GM18505 (cell line): ENCODE results near the gene DENND4C.
"Not testable (repeated sequence)": the region's sequence is repeated elsewhere in the genome, so short reads cannot be mapped to it uniquely, and the experiment has no call there.

Source experiments
- ATAC-seq: cut with Tn5 transposase; IDR thresholded peaks from one replicate; pipeline ENCODE4 v1.9.1; 2021; ENCODE audit not compliant: unreplicated experiment
- POLR2A ChIP-seq: IDR thresholded peaks from 4 replicates; pipeline ENCODE4 v1.6.1; 2011; ENCODE audit warnings: borderline replicate concordance; ENCODE audit not compliant: insufficient read depth, insufficient read length; ENCODE audit errors: extremely low read depth

DENND4C gene

DNA sequence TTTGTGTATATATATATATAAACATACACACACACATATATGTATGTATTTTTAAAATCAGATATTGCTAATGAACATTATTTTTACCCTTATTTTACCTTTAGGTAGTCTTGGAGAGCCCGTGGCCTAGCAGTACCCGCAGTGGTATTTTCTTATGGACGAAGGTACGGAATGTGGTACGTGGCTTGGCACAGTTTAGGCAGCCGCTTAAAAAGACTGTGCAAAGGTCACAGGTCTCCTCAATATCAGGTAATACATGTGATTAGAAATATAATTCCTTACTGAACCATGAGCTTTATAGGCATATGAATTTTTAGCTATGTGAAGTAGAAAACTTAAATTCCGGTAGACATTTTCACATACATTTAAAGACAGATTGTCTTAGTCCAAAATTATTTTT, 105.7 kb downstream of the DENND4C start:
- no peak for TF ChIP-seq POLR2A
- ATAC-seq, result no peak

DNA sequence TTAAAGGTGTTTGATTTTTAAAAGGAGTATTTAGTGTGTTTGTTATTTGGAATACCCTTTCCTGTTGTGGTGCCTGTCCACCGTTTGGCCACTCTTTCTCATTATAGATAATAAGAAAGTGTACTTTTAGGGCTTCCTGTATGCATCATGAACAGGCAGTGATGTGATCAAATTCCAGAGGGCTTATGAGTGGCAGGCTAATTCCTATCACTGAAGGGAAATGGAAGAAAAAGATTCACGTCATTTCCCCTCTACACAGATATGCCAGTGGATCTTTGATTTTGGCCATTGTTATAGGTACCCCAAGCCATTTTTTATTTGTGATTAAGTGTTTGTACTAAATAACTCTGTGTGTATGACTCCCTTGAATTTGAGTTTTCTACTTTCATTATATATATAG, 112.5 kb downstream of the DENND4C start:
- ATAC-seq, result no peak
- no peak for TF ChIP-seq POLR2A

DNA sequence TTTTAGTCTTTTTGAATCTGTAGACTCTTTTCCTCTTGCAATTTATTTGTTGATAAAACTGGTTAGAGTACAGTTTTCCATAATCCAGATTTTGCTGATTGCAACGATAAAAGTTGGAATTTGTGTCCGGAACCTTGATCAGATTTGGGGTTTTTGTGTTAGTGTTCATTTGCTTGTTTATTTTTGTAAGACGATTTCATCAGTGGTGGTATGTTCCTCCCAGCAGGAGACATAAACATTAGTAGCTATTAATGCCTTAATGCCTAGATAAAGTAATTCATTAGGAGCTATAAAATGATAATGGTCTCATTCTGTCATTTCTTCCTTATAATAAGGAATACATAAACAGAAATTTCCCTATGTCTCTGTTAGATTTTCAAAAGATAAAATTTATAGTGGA, 128.2 kb downstream of the DENND4C start:
- ATAC-seq, result no peak
- TF ChIP-seq POLR2A, result no peak

DNA sequence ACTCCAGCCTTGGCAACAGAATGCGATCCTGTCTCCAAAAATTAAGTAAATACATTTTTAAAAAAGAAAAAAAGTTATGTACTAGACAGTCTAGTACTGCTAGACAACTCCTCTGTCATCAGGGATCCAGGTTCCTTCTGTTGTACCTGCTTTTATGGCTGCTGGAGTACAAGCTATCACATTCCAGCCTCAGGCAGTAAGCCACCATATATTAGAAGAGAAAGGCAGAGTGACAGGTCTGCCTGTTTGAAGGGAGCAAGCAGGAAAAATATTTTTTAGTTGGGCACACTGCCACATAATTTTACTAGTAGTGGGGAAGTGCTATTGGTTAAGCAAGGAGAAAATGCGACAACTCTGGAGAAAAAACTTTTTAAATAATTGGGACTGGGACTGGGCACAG, 138.6 kb downstream of the DENND4C start:
- ATAC-seq, result no peak

DNA sequence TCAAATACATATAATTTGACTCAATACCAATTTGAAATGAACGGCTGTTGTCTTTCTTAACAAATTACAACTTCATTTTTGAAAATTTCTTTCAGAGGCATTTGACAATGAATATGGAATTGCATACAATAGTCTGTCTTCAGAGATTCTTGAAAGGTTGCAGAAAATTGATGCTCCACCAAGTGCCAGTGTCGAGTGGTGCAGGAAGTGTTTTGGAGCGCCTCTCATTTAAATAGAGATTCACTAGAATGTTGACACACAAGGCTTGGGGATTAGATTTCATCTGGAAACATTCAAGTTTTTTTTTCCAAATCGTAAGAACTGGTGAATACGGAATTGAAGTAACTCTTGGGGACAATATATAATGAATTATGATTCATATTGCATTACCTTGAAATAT, 141.4 kb downstream of the DENND4C start:
- TF ChIP-seq POLR2A, result no peak
- ATAC-seq, result no peak

More for the DNA sequence above, 138.6 kb downstream of the DENND4C start:
- TF ChIP-seq POLR2A, result no peak

DNA sequence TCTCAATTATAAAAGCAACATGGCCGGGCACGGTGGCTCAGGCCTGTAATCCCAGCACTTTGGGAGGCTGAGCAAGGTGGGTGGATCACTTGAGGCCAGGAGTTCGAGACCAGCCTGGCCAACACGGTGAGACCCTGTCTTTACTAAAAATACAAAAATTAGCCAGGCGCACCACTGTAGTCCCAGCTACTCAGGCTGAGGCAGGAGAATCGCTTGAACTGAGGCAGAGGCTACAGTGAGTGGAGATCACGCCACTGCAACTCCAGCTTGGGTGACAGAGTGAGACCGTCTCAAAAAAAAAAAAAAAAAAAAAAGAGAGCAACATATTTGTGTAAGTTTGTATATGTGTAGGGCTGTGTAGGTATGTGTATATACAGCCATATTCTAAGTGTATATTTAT, 142.1 kb downstream of the DENND4C start:
- no peak for ATAC-seq
- no peak for TF ChIP-seq POLR2A

DNA sequence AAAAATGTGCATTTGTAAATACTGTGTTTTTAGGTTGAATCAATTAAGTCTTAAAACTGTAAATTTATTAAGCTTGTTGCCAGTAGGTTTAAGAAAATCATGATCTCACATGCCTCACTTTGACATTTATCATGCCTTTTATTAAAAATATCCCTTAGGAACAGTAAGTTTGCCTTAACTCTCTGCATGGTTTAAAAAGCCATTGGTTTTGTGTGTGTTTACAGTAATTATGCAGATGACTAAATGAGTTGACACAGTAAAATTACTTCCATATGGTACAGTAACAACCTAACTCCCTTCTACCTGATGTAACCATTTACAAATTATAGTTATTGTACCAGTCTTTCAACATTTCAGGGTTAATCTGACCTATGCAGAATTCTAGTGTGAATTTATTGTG, 143.0 kb downstream of the DENND4C start:
- ATAC-seq, result no peak
- TF ChIP-seq POLR2A, result peak; percentile 43

DNA sequence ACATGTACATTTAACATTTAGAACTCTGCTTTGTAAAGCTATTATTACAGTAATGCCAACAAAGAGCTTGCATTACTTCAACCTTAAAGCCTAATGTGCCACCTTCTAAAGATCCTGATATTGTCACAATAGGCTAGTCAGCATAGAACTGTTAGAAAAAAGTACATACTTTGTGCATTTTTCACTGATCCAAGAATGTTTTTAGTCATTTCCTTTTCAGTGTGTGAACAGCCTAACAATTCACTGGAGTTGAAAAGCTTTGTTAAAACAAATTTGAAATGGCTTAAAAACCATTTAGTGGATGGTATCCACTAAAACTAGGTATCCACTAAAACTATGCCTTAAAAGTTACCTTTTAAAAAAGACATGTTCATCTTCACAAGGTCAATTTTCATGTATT, 145.0 kb downstream of the DENND4C start:
- TF ChIP-seq POLR2A, result no peak
- ATAC-seq, result no peak

DNA sequence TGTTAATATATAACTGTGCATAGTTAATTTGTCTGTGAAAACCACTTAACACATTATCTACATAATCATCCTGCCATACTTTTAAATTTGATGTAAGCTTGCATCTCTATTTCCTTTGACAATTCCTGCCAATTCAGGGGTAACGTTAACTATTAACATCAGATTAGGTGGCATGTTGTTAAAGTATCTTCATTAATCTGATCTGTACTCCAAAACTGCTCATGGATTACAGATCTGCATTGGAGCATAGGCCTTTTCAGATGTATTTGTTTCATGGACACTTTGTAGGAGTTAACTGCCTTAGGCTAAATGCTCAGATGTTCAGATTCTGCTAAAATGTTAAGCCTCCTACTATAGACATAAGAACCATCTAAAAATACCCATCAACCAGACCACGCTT, 146.4 kb downstream of the DENND4C start:
- TF ChIP-seq POLR2A, result peak; percentile 13
- no peak for ATAC-seq

DNA sequence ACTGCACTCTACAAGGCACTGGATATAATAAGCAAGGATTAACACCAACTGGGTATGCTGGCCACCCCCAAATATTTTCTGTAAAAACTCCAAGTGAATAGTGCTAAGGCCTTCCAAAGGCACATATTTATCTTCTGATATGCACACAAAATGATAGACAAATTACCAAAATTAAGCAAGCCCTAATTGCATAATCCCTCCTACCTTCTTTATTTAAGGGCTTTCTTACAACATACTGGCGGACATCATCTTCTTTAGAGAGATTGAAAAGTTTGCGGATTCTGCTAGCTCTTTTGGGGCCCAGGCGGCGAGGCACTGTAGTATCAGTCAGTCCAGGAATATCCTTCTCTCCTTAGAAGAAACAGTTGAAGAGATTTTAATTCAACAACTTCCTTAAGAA, 147.7 kb downstream of the DENND4C start:
- no peak for ATAC-seq

DNA sequence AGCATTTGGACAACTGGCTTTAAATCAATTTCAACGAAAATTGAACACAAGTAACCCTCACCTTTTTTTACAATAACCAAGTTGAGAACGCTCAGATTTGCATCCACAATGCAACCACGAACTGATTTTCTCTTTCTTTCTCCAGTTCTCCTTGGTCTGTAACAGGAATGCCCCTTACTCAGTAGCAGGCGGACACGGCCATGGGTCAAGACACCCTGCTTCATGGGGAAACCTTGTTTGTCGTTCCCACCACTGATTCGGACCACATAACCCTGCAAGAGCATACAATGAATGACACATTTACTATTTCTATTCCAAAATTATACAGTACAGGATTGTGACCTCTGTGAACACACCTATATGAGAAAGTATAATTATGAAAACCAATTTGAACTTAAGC, 148.2 kb downstream of the DENND4C start:
- ATAC-seq, result no peak
- no peak for TF ChIP-seq POLR2A

More for the DNA sequence above, 147.7 kb downstream of the DENND4C start:
- TF ChIP-seq POLR2A, result no peak

DNA sequence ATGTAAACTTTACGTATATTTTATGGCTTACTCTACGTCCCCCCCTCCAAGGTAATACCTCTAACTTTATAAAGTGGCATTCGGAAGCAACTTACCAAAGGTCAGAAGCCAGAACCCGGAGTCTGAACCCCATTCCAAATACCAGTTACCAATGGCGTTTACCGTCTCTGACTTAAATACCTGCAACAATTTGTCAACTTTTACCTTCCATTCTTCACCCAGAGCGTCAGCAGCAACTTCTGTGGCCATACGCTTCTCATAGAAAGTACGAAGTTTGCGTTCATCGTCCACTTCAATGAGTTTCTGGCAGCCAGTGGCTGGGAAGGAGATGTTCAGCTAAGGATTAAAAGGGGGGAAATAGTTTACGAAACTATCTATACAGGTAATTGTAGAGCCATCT, 148.8 kb downstream of the DENND4C start:
- no peak for ATAC-seq
- no peak for TF ChIP-seq POLR2A

DNA sequence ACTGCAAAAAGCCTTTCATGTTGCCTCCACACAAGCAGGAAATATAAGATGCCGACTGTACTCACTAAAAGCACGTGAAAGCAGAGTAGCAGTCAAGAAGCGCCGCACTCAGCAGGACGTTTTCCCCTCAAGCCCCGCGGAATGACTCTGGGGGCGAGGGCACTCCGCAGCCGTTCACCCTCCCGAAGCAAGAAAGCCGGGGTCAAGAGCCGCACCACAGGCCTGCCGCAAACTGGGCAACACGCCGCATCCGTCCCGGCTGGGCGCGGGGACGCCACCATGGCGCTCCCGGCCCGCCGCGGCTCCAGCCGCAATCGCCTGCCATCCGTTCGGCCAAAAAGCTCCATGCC, 149.2 kb downstream of the DENND4C start:
- peak; percentile 27 for ATAC-seq
- no peak for TF ChIP-seq POLR2A

DNA sequence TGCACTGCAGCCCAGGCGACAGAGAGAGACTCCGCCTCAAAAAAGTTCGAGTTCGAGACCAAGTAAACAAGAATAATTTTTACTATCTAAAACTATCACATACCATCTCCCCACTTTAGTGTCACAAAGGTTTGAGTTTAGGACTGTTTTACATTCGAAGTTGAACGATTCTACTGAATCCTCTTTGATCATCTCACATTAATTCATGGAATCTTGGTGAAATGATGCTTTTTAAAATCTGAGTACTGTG, 150.3 kb downstream of the DENND4C start:
- no peak for ATAC-seq
- TF ChIP-seq POLR2A, result no peak

DNA sequence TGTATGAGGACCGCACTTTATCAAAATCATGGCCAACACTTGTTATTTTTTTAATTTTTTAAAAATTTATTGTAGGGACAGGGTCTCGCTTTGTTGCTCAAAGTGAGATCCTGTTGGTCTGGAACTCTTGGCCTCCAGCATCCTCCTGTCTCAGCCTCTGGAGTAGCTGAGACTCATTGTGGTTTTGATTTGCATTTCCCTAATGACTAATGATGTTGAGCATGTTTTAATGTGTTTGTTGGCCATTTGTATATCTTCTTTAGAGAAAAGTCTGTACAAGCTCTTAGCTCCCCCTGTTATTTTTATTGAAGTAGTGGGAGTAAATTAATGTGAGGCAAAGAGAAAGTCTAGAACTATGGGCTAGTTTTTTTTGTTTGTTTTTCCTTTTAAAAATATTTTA, 151.2 kb downstream of the DENND4C start:
- no peak for ATAC-seq
- TF ChIP-seq POLR2A, result no peak

DNA sequence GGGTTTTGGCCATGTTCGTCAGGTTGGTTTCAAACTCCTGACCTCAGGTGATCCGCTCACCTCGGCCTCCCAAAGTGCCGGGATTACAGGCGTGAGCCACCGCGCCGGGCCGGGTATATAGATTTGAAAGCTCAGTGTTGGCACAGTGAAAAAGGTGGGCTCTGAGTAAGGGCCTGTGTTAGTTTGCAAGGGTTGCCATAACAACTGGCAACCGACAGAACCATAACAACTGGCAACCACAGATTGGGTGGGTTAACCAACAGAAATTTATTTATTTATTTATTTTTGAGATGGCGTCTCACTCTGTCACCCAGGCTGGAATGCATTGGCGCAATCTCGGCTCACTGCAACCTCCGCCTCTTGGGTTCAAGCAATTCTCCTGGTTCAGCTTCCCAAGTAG, 154.7 kb downstream of the DENND4C start:
- not testable (repeated sequence) for ATAC-seq
